ENCODE data around the gene SWSAP1.

The SWSAP1 gene

DNA sequence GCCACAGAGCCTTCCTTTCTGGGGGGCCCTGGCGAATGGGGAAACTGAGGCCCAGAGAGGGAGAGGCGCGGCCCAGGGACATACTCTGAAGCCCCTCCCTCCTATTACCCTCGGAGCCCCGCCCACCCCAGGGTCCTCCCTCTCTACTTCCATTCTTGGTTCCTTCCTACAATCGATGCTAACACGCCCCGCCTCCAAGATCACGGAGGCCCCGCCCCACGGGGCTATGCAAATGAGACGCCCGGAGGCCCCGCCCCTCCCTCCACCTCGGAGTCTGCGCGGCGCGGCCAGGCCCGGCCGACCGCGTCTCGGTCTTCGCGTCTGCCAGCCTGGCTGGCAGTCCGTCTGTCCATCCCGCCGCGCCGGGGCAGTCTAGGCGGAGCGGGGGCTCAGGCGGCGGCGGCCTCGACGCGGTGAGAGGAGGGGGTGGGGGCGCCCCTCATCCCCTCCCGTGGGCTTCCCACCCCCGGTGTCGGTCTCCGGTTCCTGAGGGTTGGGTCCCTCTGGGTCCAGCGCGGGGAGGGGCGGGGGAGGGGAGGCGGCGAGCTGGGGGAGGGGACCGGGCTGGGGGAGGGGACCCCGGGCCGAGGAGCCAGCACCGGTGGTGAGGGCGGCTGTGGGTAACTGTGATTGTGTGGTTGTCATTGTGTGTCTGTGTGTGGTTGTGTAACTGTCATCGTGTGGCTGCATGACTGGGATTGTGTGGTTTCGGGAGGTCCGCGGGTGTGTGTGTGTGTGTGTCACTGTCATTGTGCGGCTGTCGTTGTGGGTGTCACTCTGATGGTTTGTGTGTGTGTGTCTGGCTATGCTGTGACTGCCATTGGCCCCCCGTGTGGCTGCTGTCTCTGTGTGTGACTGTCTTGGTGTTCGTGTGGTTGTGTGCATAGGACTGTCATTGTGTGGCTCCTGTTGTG lies 19.0 kb upstream of the SWSAP1 start, which contains the start of gene PLPPR2:
Gene PLPPR2, plus strand, starts transcription at position 273 of the 914 bp plus-strand sequence. CDS start 2,242 bp downstream, outside the sequence.
- peak; percentile 54 for DNase-seq (ENCODE audit: low read depth)

DNA sequence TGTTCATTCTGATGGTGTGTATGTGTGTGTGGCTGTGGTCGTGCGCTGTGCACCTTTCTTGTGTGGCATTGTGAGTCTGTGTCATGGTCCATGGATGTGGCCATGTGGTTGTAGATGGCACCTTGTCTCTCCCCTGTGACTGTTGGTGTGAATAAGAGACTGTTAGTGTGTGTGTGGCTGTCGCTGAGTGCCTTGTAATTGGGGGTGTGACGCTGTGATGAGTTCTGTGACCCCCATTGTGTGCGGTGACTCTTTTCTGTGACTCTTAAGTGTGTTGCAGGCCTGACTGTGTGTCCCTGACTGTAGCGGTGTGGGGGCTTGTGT lies 18.4 kb upstream of the SWSAP1 start:
- no peak for DNase-seq (ENCODE audit: low read depth)

DNA sequence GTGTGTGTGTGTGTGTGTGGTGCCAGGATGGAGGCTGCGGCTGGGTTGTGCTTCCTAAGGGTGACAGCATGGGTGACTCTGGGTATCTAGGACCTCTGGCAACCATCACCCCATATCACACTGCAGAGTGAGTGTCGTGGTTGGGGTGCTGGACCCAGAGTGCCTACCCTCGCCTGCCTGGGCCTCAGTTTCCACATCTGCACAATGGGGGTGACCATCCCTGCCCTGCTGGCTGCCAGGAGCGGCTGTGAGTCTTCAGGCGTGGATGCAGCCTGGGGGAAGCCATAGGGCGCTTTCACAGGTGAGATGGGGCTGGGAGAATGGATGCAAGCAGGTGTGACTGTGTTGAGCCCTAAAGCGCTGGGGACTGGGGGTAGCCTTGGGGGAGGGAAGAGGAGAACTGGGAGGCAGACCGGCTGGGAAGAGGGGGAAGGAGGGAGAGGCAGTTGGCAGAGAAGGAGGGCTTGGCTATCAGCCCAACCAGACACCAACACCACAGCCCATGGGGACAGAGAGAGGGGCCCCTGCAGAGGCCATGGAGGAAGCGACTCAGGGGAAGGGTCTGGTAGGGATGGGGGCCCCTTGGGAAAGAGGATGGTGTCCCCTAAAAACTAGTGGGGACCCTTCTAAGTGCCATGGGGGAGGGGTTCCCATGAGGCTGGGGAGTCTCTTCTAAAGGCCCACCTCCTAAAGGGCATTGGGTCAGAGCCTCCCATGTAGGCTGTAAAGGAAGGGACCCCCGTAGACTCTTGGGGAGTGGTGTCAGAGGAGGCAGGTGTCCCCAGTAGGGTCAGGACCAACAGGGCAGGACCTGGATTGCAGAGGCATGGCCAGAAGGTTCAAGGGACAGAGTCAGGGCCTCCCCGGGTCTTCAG lies 17.6 kb upstream of the SWSAP1 start:
- no peak for DNase-seq (ENCODE audit: low read depth)

DNA sequence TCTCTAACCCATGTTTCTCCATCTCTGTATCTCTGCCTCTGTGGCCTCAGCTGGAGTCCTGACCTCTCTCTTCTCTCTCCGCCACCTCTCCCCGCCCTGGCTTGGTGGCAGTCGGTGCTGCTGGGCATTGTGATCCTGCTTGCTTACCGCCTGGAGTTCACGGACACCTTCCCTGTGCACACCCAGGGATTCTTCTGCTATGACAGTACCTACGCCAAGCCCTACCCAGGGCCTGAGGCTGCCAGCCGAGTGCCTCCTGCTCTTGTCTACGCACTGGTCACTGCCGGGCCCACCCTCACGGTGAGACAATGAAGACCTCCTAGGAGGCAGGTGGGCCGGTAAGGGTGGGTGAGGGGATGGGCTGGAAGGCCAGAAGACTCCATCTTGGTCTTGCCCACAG lies 15.0 kb upstream of the SWSAP1 start:
- no peak for DNase-seq (ENCODE audit: low read depth)

DNA sequence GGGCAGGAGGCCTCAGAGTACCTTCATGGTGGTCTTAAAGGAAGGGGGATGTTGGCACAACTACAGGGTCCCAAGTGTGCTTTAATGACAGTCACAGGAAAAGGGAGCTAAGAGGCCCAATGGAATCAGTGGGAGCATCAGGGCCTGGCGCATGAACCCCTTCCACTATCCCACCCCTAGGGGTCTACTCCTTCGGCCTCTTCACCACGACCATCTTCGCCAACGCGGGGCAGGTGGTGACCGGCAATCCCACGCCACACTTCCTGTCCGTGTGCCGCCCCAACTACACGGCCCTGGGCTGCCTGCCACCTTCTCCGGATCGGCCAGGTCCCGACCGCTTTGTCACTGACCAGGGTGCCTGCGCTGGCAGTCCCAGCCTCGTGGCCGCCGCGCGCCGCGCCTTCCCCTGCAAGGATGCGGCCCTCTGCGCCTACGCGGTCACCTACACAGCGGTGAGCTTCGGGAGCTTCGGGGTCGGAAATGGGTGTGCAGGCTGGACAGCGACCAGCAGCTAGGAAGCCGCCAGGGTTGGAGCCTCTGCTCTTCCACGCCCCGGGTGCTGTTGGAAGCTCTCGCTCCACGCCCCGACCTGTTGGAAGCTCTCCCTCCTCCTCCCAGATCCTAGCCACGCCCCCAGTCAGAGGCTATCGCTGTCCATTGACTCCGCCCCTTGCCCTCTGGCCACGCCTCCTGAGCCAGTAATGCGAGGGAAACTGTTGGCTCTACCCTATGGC lies 13.3 kb upstream of the SWSAP1 start:
- no peak for DNase-seq (ENCODE audit: low read depth)

- no peak for DNase-seq (ENCODE audit: low read depth)
These were observed 12.4 kb upstream of the SWSAP1 start for GRCh38 chr19:11361771-11362731.

DNA sequence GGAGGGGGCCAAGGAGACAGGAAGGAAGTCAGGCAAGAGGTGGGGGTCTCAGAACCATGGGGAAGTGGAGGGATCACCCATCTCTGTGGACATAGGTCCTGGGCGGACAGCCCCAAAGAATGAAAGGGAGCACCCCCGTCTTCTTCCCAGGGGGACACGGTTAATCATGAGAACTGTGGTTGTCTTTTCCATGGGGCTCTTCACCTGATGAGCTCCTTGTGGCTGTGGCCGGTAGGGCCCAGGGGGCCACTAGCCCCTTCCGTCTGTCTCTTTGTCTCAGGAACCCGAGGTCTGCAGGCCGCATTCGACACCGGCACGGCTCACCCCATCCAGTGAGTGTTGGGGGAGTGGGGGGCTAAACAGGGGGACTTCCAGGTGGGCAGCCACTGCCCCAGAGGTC lies 10.6 kb upstream of the SWSAP1 start:
- DNase-seq (ENCODE audit: low read depth), result no peak

DNA sequence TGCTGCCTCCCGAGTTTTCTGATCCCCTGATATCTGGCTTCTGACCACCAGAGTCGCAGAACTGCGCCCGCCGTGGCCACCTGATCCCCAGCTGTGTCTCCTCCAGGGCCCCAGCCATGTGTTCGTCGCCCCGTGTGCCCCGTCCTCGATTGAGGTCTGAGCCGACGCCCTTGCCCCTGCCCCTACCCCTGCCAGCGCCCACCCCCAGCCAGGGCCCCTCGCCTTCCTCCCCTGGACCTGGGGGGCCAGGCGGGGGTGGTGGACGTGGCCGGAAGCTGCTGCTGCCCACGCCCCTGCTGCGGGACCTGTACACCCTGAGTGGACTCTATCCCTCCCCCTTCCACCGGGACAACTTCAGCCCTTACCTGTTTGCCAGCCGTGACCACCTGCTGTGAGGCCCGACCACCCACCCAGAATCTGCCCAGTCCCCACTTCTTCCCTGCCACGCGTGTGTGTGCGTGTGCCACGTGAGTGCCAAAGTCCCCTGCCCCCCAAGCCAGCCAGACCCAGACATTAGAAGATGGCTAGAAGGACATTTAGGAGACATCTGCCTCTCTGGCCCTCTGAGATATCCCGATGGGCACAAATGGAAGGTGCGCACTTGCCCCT lies 10.1 kb upstream of the SWSAP1 start:
- DNase-seq (ENCODE audit: low read depth), result no peak

DNA sequence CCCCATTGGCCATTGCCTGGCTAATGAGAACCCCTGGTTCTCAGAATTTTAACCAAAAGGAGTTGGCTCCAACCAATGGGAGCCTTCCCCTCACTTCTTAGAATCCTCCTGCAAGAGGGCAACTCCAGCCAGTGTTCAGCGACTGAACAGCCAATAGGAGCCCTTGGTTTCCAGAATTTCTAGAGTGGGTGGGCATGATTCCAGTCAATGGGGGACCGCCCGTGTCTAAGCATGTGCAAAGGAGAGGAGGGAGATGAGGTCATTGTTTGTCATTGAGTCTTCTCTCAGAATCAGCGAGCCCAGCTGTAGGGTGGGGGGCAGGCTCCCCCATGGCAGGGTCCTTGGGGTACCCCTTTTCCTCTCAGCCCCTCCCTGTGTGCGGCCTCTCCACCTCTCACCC lies 9.5 kb upstream of the SWSAP1 start:
- no peak for DNase-seq (ENCODE audit: low read depth)

DNA sequence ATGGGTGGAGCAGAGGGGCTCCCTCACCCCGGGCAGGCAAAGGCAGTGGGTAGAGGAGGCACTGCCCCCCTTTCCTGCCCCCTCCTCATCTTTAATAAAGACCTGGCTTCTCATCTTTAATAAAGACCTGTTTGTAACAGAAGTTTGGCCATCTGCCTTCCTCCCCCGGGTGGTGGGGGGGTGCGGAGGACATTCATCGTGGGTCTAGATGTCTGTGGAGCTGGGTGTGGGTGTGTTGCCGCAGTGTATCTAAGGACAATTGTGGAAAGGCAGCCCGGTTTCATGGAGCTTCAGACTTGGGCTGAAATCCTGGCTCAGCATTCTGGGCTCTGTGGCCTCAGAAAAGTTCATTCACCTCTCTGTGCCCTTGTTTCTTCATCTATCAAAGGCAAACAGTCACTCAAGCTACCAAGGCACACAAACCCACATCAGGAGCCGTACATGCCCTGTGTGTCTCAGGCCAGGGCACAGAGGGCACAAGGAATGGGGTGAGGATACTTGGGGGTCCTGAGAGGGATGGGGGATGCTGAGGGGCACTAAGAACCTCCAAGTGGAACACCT lies 8.8 kb upstream of the SWSAP1 start:
- no peak for DNase-seq (ENCODE audit: low read depth)

DNA sequence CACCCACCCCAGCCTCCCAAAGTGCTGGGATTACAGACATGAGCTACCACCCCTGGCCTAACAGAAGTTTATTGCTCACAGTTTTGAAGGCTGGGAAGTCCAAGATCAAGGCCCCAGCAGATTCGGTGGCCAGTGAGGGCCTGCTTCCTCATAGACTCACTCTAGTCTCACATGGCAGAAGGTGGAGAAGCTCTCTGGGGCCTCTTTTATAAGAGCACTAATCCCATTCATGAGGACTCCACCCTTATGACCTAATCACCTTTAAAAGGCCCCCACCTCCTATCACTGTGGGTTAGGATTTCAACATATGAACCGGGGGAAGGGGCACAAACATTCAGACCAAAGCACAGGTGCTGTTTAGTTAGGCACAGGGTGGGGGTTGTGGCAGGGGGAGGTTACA lies 6.9 kb upstream of the SWSAP1 start:
- no peak for DNase-seq (ENCODE audit: low read depth)

- DNase-seq (ENCODE audit: low read depth), result no peak
These were observed 3.7 kb upstream of the SWSAP1 start for GRCh38 chr19:11370744-11371143.

DNA sequence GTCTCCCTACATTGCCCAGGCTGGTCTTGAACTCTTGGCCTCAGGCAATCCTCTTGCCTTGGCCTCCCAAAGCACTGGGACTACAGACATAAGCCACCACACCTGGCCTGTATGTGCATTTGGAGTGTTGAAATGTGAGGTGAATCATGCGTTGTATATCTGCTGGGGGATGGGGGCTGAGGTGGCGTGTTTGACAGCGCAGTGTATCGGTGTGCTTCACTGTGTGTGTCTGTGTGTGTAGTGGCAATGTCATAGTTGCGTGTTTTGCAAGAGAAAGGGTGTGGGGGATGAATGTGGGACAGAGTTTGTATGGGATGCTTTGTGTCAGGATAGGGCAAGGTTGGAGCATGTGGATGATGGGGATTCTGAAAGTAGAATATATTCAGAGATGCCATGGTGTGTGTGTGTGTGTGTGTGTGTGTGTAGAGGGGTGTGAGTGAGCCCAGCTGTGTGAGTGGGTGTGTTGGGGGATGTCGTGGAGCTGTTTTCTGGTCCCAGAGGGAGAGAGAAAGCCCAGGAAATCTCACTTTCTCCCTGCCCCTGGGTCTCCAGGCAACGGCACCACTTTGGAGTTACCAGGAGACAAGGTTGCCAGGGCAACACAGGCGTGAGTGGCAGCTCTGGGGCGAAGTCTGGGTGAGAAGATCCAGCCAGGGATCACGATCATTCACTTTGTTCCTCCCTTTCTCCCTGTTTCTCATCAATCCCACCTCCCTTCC lies 1.1 kb upstream of the SWSAP1 start:
- no peak for DNase-seq (ENCODE audit: low read depth)

DNA sequence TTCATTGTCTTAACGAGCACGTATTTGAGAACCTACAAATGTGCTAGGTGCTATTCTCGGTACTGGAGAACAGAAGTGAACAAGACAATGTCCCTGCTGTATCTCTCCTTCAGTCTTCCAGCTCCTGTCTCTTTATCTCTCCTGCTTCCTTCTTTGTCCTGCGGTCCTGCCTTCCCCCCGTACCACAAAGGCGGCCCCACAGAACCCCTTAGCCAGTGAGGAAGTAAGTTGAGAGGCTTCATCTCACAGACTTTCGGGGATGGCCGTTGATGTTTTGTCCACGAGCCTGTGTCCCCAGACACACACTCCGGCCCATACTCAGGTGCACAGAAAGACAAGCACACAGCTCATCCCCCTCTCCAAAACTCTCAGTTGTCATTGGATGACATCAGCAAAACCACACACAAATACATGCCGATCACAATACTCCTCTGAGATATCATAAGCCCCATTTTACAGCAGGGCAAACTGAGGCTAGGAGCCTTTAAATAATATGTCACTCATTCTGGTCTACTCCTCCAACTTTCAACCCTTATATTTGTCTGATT lies 507 bp upstream of the SWSAP1 start:
- no peak for DNase-seq (ENCODE audit: low read depth)

DNA sequence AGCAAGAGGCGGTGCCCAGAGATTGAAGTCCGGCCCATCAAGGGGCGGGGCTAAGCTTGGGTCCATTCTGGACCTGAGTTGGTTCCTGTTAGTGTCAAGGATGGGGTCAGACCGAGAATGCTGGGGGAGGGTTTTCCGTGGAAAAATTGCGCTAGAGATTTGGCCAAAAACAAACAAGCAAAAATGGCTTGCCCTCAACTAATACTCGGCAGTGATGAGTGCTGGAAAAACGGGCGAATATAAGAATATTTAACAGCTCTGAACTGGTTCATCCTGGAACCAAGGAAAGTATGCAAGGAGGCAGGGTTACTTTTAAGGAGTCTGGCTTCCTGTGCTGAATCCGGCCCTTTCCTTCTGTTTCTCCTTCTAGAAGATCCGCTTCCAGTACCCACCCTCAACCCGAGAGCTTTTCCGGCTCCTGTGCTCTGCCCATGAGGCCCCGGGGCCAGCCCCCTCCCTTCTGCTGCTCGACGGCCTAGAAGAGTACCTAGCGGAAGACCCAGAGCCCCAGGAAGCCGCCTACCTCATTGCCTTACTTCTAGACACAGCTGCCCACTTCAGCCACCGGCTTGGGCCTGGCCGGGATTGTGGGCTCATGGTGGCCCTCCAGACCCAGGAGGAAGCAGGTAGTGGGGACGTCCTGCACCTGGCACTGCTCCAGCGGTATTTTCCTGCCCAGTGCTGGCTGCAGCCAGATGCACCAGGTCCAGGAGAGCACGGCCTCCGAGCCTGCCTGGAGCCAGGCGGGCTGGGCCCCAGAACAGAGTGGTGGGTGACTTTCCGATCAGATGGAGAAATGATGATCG lies 880 bp downstream of the SWSAP1 start:
- DNase-seq (ENCODE audit: low read depth), result no peak

DNA sequence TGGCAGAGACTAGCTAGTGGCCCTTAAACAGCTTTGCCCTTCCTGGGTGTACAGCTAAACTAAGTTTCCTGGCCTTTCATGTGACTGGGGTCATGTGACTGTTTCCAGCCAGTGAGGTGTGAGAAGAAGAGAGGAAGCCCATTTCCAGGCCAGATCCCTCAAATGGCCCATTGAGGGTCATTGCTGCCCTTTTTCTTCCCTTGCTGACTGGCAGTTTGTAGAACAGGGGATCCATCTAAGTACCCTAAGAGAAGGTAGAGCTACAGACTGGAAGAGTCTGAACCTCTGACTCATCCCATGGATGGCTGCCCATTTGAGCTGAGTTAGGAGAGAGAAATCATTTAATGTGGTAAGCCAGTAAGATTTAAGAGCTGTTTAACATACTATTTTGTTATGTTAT lies 2.8 kb downstream of the SWSAP1 start:
- DNase-seq (ENCODE audit: low read depth), result no peak

DNA sequence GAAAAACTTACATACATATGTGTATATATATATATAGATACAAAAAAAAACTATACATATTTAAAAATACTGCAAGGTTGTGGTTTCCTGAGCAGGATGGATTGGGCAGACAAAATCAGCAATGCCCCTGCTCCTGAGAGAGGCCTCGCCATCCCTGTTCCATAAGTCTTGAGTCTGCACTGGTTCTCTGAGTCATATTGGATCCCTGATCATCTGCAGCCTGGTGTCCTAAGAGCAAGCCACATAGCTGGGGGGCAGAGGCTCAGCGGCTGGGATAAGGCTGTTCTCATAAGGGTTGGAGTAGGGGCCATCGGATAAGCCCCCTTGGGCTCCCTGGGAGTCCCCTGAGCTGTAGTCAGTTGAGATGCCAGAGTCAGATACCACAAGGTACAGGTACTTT lies 3.3 kb downstream of the SWSAP1 start:
- no peak for DNase-seq (ENCODE audit: low read depth)

GRCh38 chr19:11378319-11379189 lies 4.1 kb downstream of the SWSAP1 start:
- DNase-seq (ENCODE audit: low read depth), result no peak

All from stimulated activated CD8-positive, alpha-beta memory T cell treated with anti-CD3 and anti-CD28 coated beads, Interleukin-12 subunit alpha, Interleukin-12 subunit beta, amount 100 ng/mL, for 4 hours (primary cell).